ENCODE data around the gene SLC37A4. TPM values are rescaled to one million over a fixed set of nuclear protein-coding genes. Genes with fewer than 3 reads are reported as not detected.
"Not testable (repeated sequence)": the region's sequence is repeated elsewhere in the genome, so short reads cannot be mapped to it uniquely, and the experiment has no call there.

Gene SLC37A4
- total RNA-seq, 1 donor from 2014 or later = 11.6 TPM

DNA sequence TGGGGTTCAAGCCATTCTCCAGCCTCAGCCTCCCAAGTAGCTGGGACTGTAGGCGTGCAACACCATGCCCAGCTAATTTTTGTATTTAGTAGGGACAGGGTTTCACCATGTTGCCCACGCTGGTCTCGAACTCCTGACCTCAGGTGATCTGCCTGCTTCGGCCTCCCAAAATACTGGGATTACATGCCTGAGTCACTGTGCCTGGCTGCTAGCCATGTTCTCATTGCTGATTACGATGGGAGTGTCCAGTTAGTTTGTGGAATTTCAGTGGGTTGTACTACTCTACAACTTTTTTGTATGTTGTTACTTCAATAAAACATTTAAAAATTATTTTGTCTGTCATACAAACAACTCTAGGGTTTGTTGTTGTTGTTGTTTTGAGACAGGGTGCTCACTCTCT, 32.1 kb upstream of the SLC37A4 start:
- Histone ChIP-seq H3K36me3 (ENCODE audit: control insufficient read depth, insufficient read depth, low read length) (peaks cover 1% of the 10 kb centered on the region), H3K4me3 (ENCODE audit: low read depth, low read length) (no peak overlapping the region), H3K27me3 (ENCODE audit: control insufficient read depth, insufficient read depth, low read length) (no peaks in the 10 kb centered on the region)
- DNase-seq (ENCODE audit: low read depth) (peak; percentile 45), FAIRE-seq (no peak)
- TF ChIP-seq, protein P1, sequence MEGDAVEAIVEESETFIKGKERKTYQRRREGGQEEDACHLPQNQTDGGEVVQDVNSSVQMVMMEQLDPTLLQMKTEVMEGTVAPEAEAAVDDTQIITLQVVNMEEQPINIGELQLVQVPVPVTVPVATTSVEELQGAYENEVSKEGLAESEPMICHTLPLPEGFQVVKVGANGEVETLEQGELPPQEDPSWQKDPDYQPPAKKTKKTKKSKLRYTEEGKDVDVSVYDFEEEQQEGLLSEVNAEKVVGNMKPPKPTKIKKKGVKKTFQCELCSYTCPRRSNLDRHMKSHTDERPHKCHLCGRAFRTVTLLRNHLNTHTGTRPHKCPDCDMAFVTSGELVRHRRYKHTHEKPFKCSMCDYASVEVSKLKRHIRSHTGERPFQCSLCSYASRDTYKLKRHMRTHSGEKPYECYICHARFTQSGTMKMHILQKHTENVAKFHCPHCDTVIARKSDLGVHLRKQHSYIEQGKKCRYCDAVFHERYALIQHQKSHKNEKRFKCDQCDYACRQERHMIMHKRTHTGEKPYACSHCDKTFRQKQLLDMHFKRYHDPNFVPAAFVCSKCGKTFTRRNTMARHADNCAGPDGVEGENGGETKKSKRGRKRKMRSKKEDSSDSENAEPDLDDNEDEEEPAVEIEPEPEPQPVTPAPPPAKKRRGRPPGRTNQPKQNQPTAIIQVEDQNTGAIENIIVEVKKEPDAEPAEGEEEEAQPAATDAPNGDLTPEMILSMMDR (IDR thresholded peaks at IDR 0.05; ENCODE audit: insufficient read depth, low read length, severe bottlenecking) = no peak

DNA sequence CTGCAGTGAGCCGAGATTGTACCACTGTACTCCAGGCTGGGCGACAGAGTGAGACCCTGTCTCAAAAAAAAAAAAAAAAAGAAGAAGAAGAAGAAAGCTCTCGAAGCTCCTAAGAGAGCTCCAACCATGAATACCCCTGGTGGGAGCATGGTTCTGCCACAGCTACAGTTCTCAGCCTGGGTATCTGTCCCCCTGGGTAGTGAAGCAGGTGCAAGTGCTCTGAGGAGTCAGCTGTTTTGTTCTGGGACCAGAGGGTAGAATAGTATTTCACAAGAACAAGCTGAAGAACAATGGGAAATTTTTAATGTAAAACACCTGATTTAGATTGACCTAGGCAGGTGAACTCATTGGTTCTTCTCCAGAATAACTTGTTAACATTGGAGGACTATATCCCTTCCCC, 30.6 kb upstream of the SLC37A4 start:
- TF ChIP-seq, protein P1 (IDR thresholded peaks at IDR 0.05; ENCODE audit: insufficient read depth, low read length, severe bottlenecking) = no peak
- Histone ChIP-seq H3K4me3 (ENCODE audit: low read depth, low read length) (no peak overlapping the region), H3K36me3 (ENCODE audit: control insufficient read depth, insufficient read depth, low read length) (peaks cover 1% of the 10 kb centered on the region), H3K27me3 (ENCODE audit: control insufficient read depth, insufficient read depth, low read length) (no peaks in the 10 kb centered on the region)
- no peak for FAIRE-seq
- DNase-seq (ENCODE audit: low read depth) = no peak

DNA sequence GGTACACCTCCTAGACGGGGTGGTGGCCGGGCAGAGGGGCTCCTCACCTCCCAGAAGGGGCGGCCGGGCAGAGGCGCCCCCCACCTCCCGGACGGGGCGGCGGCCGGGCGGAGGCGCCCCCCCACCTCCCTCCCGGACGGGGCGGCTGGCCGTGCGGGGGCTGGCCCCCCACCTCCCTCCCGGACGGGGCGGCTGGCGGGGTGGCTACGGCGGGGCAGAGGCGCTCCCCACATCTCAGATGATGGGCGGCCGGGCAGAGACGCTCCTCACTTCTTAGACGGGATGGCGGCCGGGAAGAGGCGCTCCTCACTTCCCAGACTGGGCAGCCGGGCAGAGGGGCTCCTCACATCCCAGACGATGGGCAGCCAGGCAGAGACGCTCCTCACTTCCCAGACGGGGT, 28.5 kb upstream of the SLC37A4 start:
- H3K4me3 ChIP-seq (ENCODE audit: low read depth, low read length); H3K27me3 ChIP-seq (ENCODE audit: control insufficient read depth, insufficient read depth, low read length); FAIRE-seq; DNase-seq (ENCODE audit: low read depth): not testable (repeated sequence)
- H3K36me3 ChIP-seq (ENCODE audit: control insufficient read depth, insufficient read depth, low read length) = peaks cover 17% of the 10 kb centered on the region

DNA sequence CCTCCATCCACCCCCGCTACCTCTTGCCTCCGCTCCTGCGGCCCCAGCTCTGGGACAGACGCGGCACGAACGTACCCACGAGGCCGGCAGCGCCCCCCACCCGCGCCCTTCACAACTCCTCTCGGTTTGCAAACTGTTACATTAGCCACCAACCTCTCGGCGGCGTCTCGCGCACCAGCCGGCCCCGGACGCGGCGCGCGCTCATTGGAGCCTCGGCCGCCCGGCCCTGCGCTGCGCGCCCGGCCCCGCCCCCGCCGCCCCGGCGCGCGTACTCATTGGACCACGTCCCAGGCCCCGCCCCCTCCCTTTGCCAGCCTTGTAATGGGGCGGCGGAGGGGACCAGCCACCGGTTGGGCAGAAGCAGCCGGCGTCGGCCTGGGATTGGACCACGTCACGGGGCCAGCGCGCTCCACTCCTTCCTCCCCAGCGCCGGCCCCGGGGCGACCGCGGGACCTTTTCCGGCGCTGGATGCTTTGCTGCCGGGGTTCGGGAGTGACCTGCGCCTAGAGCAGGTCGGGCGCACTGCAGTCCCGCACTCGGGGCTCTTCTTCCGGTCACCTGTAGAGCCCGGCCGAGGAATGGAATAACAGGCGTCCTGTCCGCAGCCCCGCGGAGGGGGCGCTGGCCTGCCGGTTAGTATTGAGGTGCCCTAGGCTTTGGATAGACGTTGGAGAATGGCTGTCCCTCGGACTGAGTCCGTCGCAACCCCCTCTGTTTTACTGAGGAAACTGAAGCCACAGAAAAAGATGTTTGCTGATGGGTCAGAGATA, 26.5 kb upstream of the SLC37A4 start, which contains the start of gene HYOU1:
Gene HYOU1, minus strand, starts transcription at position 206 of the 770 bp plus-strand sequence. CDS start 1,045 bp downstream, outside the sequence.
- peaks cover 29% of the 10 kb centered on the region for H3K36me3 ChIP-seq (ENCODE audit: control insufficient read depth, insufficient read depth, low read length)
- H3K4me3 ChIP-seq (ENCODE audit: low read depth, low read length) = peak within 1 kb of the TSS; percentile 87
- peak; percentile 83 for DNase-seq (ENCODE audit: low read depth)
- no peak for FAIRE-seq
- no peaks in the 10 kb centered on the region for H3K27me3 ChIP-seq (ENCODE audit: control insufficient read depth, insufficient read depth, low read length)
- TF ChIP-seq, protein P1 (IDR thresholded peaks at IDR 0.05; ENCODE audit: insufficient read depth, low read length, severe bottlenecking) = peak; percentile 29

DNA sequence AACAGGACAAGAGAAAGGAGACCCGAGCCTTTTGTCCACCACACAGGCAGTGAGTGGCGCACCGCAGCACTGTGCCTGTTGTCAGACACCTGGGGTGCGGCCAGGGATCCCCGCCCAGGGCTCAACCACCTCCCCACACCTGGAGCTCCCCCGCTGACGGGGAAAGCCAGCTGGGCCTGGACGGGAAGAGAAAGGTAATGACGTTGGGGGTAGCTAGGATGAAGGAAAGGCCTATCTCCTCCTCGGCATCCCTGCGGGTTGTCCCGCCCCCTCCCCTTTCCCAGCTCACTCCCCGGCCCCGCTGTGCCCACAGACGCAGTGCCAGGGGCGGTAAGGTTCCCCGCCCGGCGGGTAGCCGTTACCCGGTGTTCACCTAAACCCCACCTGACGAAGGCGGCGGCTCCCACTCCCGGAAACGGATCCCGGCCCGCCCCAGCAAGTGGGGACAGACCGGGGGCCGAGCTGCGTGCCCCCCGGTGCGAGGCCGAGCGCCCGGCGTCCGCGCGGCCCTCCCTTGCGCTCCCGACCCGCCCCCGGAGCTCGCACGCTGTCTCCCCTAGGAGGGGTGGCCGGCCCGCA, 25.8 kb upstream of the SLC37A4 start:
- FAIRE-seq (no peak), DNase-seq (ENCODE audit: low read depth) (peak; percentile 47)
- no peaks in the 10 kb centered on the region for H3K27me3 ChIP-seq (ENCODE audit: control insufficient read depth, insufficient read depth, low read length)
- H3K36me3 ChIP-seq (ENCODE audit: control insufficient read depth, insufficient read depth, low read length) = peaks cover 36% of the 10 kb centered on the region
- TF ChIP-seq, protein P1 (IDR thresholded peaks at IDR 0.05; ENCODE audit: insufficient read depth, low read length, severe bottlenecking) = no peak
- peak overlapping the region; percentile 87 for H3K4me3 ChIP-seq (ENCODE audit: low read depth, low read length)

DNA sequence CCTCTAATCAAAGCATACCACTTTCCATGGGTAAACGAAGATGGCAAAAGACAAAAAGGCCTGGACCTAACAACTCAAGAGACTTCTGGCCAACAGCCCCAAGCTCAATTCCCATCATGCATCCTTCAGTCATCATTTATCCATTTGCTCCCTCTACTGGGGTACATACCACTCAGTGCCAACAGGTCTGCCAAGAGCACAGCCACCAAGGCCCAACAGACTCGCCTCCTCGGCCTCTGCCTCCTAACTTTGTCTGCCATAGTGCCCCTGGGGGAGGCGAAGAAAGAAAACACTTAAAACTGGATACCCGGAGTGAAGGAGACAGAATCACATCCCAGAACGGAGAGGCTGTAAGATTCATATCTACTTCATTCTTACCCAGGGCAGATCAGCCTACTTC, 25.2 kb upstream of the SLC37A4 start:
- TF ChIP-seq, protein P1 (IDR thresholded peaks at IDR 0.05; ENCODE audit: insufficient read depth, low read length, severe bottlenecking) = no peak
- FAIRE-seq (no peak), DNase-seq (ENCODE audit: low read depth) (peak; percentile 36)
- H3K4me3 ChIP-seq (ENCODE audit: low read depth, low read length) = peak overlapping the region; percentile 87
- peaks cover 39% of the 10 kb centered on the region for H3K36me3 ChIP-seq (ENCODE audit: control insufficient read depth, insufficient read depth, low read length)
- no peaks in the 10 kb centered on the region for H3K27me3 ChIP-seq (ENCODE audit: control insufficient read depth, insufficient read depth, low read length)

Measured in bronchial epithelial cell (primary cell).